NB4 (cell line): ENCODE data around the gene UNK.
"Not testable (repeated sequence)": the region's sequence is repeated elsewhere in the genome, so short reads cannot be mapped to it uniquely, and the experiment has no call there.

Experiments
- DNase-seq: peaks from one replicate; pipeline ENCODE4 v3.0.0; 2010; ENCODE audit warnings: low read depth
- H3K4me3 ChIP-seq: one replicate; pipeline ENCODE4 v1.5.1; 2011; ENCODE audit warnings: mild to moderate bottlenecking, low read depth, low read length, moderate library complexity
- MYC ChIP-seq: IDR thresholded peaks from 2 replicates; pipeline ENCODE4 v1.6.1; 2011; ENCODE audit warnings: low read depth, low read length
- POLR2A ChIP-seq: IDR thresholded peaks from 2 replicates; pipeline ENCODE4 v1.6.1; 2011; ENCODE audit warnings: mild to moderate bottlenecking; ENCODE audit not compliant: insufficient read length; ENCODE audit errors: extremely low read depth
- TF ChIP-seq, protein P1 (sequence below): IDR thresholded peaks from 2 replicates; pipeline ENCODE4 v1.6.1; 2011; ENCODE audit warnings: low read depth, low read length
- TF ChIP-seq, protein P2 (sequence below): IDR thresholded peaks from one replicate; pipeline ENCODE4 v1.5.1; 2012; ENCODE audit warnings: low read depth, low read length

UNK gene

DNA sequence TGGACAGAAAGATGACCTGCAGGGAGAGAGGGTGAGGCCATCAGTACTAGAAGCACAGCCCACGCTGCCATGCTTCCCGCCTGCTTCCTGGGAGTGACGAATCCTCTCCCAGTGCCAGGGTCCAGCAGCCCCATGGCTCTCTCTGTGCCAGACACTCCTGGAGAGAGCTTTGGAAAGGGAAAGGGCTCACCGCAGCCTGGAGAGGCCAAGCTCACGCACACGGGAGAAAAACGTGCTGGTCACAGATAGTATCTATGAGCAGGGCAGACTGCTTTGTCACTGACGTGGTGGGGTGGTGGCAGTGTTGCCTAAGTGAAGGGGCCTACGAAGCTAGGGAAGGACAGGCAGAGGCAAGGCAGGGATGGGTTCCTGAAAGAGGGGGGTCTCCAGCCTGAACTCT lies 65.1 kb downstream of the UNK start:
- TF ChIP-seq MYC (no peak), POLR2A (no peak)
- TF ChIP-seq, protein P1, sequence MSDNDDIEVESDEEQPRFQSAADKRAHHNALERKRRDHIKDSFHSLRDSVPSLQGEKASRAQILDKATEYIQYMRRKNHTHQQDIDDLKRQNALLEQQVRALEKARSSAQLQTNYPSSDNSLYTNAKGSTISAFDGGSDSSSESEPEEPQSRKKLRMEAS = no peak
- TF ChIP-seq, protein P2, sequence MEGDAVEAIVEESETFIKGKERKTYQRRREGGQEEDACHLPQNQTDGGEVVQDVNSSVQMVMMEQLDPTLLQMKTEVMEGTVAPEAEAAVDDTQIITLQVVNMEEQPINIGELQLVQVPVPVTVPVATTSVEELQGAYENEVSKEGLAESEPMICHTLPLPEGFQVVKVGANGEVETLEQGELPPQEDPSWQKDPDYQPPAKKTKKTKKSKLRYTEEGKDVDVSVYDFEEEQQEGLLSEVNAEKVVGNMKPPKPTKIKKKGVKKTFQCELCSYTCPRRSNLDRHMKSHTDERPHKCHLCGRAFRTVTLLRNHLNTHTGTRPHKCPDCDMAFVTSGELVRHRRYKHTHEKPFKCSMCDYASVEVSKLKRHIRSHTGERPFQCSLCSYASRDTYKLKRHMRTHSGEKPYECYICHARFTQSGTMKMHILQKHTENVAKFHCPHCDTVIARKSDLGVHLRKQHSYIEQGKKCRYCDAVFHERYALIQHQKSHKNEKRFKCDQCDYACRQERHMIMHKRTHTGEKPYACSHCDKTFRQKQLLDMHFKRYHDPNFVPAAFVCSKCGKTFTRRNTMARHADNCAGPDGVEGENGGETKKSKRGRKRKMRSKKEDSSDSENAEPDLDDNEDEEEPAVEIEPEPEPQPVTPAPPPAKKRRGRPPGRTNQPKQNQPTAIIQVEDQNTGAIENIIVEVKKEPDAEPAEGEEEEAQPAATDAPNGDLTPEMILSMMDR = no peak
- H3K4me3 ChIP-seq = no peak overlapping the region
- no peak for DNase-seq

DNA sequence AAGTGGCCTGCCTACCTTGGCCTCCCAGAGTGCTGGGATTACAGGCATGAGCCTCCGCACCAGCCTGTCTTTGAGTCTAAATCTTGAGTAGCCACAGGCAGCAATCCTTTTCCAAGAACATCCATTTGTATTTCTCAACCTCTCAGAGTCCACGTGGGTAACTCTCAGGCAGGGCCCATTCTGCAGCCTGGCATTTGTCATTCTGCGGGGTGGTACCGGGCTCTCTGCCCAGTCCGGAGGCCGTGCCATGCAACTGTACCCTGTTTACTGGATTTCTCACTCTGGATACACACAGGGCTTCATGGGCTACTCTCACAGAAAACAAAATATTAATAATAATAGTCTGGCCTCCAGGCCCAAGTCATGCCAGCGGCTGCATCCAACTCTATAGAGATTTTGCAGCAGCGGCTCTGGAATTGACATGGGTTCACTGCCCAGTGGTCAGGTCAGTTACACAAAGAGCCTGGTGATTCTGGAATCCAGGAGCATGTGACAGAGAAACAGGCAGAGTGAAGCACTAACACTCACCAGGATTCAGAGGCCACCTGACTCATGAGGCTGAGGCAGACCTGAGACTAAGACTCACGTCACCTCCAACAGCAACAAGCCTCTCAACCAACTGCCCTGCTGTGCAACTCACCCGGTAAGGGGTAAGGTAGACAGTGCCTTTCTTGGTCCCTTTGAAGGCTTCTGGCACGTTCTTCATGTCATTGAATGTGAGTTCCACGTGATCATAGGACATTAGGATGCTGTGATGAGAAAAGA lies 66.5 kb downstream of the UNK start:
- H3K4me3 ChIP-seq = no peak overlapping the region
- no peak for DNase-seq
- TF ChIP-seq, protein P1 = no peak
- TF ChIP-seq POLR2A = no peak
- TF ChIP-seq MYC = no peak
- TF ChIP-seq, protein P2 = no peak

DNA sequence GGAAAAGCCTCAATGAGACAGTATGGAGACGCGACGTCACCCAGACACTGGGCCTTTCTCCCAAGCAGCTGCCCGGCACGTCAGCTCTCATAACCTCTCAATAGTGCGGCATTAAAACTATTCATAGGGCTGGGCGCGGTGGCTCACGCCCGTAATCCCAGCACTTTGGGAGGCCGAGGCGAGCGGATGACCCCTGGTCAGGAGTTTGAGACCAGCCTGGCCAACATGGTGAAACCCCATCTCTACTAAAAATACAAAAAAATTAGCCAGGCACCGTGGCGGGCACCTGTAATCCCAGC lies 67.0 kb downstream of the UNK start:
- not testable (repeated sequence) for DNase-seq, H3K4me3 ChIP-seq

DNA sequence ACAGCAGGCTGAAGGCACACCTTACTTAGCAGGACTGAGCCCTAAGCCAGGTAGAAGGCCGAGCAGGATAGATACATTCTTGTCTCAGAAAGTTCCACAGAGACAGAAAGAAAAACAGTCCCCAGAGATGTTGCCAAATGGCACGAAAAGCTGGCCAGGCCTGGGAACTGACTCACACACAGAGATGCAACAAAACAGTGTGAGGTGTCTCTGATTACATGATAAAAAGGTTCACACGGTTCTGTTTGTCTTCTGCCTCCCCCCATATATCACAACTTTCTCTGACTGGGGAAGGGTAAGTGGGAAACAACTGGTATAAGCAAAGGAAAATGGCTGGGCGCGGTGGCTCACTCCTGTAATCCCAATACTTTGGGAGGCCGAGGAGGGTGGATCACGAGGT lies 68.8 kb downstream of the UNK start:
- TF ChIP-seq, protein P1 = no peak
- TF ChIP-seq POLR2A = no peak
- TF ChIP-seq MYC = no peak
- TF ChIP-seq, protein P2 = no peak
- no peak overlapping the region for H3K4me3 ChIP-seq
- no peak for DNase-seq

DNA sequence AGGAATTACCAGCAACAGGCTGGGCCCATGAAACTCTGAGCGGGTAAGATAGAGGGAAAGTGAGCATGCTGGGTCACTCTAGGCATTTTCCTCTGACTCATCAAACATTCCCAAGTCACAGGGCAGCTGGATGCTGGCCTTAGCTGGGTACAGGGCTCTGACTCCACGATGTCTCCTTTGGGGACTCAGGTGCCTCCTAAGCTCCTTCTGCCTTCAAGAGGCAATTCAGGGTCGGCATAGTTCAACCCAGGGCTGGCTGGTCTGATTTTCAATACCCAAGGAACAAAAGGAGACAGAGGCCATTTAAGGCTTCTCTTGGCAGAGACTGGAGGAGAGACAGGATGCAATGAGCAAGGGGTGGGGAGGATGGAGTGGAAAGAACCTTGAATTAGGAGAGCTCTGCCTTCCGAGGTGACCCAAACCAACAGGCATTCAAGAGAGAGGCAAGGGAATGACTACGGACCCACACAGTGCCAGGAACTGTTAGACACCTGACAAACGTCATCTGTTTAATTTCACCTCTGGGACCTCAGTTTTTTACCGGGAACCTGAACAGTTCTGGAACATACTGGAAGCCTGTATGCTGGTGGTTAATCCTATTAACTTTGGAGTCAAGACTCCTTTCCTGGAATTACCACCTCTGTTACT lies 69.6 kb downstream of the UNK start:
- TF ChIP-seq MYC = no peak
- no peak for TF ChIP-seq POLR2A
- TF ChIP-seq, protein P1 = no peak
- TF ChIP-seq, protein P2 = no peak
- peak overlapping the region; percentile 72 for H3K4me3 ChIP-seq
- DNase-seq = no peak

DNA sequence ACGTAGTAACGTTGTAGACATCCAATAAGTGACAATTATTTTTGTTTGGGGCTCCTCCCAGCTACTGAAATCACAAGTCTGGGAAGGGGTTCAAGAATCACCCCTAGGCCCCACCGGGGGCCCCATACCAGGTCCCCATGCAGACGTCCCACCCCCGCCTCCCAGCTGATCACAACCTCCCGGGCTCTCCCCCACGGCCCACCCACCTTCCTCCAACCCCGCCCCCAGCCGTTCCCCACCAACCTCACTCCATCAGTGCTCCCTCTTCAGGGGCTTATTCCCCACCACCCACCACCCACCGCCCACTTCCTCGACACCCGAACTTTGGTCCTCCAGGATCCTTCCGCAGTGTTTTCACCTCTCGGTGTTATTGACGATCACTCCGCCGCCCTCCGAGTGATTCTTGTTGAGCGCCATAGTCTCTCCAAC lies 70.3 kb downstream of the UNK start:
- DNase-seq = no peak
- H3K4me3 ChIP-seq = peak overlapping the region; percentile 72

More for the DNA sequence above, 70.3 kb downstream of the UNK start:
- TF ChIP-seq POLR2A = no peak
- no peak for TF ChIP-seq MYC
- TF ChIP-seq, protein P2 = no peak
- TF ChIP-seq, protein P1 = no peak
